HCT116 (cell line): Measurements from ENCODE around the gene GOLIM4. TPM values are rescaled to one million over a fixed set of nuclear protein-coding genes. Genes with fewer than 3 reads are reported as not detected.

Source experiments
- ATAC-seq: fragments of 200-7000 bp; cut with Tn5 transposase; 2 replicates; pipeline ENCODE4 v1.9.1; 2020; ENCODE audit warnings: mild to moderate bottlenecking, moderate library complexity
- BruUV-seq: library from RNA; stranded (reverse); fragments of 400-500 nt; replicated peaks from 2 replicates; lab custom pipeline; 2021; lab: Mats Ljungman, UMichigan
- CTCF ChIA-PET: fragments of 300-600 bp; sonication (Branson Sonifier 250); formaldehyde crosslinking; loops from one replicate; lab custom pipeline; 2021; ENCODE audit warnings: antibody characterized with exemption; lab: Charles Lee
- POLR2A ChIA-PET: fragments of 300-600, 350-600 bp; sonication (Branson Sonifier 250); formaldehyde crosslinking; loops from one replicate; lab custom pipeline; 2021; ENCODE audit warnings: antibody characterized with exemption; lab: Charles Lee
- RAD21 ChIA-PET, 2 experiments: fragments of 300-600 bp; sonication (Branson Sonifier 250); formaldehyde crosslinking; loops; one replicate each; lab custom pipeline; 2023; ENCODE audit warnings: low total read pairs in 2 of 2; ENCODE audit not compliant: uncharacterized antibody in 2 of 2, unreplicated experiment in 2 of 2, low non-redundant PET in 1 of 2; lab: Charles Lee
- DNase-seq: peaks from one replicate; pipeline ENCODE4 v3.0.0-alpha.2; 2010; ENCODE audit warnings: low read depth, low spot score
- H2AFZ ChIP-seq: fragments of 200-600 bp; shearing (Covaris generic), sonication (generic); 2 replicates; pipeline ENCODE4 v1.6.1; 2017; ENCODE audit warnings: low read depth, mixed run types, mixed read lengths, antibody characterized with exemption, low read length; ENCODE audit not compliant: poor library complexity, severe bottlenecking
- H3K27ac ChIP-seq: 2 replicates; pipeline ENCODE4 v1.5.1; 2012; ENCODE audit warnings: low read depth, low read length
- H3K27me3 ChIP-seq: fragments of 200-600 bp; sonication (generic); 2 replicates; pipeline ENCODE4 v1.6.1; 2016; ENCODE audit warnings: mixed run types, low read length, mixed read lengths; ENCODE audit not compliant: insufficient read depth
- H3K36me3 ChIP-seq, 2 experiments: fragments of 200-500 bp in 1 of 2; fragments of 200-600 bp in 1 of 2; sonication (Bioruptor generic) in 1 of 2; sonication (generic) in 1 of 2; 2 replicates each; pipeline versions ENCODE4 v1.5.1 to v1.6.1; 2014 to 2016; ENCODE audit warnings: low read length in 2 of 2, inconsistent platforms in 1 of 2, mixed read lengths in 1 of 2, mixed run types in 1 of 2; ENCODE audit not compliant: insufficient read depth in 2 of 2, control insufficient read depth in 1 of 2
- H3K4me1 ChIP-seq, 2 experiments: fragments of 200-600 bp in 1 of 2; sonication (generic) in 1 of 2; 2 replicates each; pipeline versions ENCODE4 v1.5.1 to v1.6.1; 2012 to 2017; ENCODE audit warnings: low read length in 2 of 2, inconsistent platforms in 1 of 2, mild to moderate bottlenecking in 1 of 2, mixed read lengths in 1 of 2, mixed run types in 1 of 2, moderate library complexity in 1 of 2; ENCODE audit not compliant: insufficient read depth in 2 of 2, control insufficient read depth in 1 of 2
- H3K4me2 ChIP-seq: fragments of 200-600 bp; sonication (generic); 2 replicates; pipeline ENCODE4 v1.6.1; 2017; ENCODE audit warnings: mixed run types, low read length, mixed read lengths
- H3K4me3 ChIP-seq, 2 experiments: fragments of 200-600 bp in 1 of 2; sonication (generic) in 1 of 2; replicated peaks in 1 of 2; 2 replicates each; pipeline ENCODE4 v1.5.1; 2011 to 2016; ENCODE audit warnings: low read length in 2 of 2, control low read depth in 1 of 2, low read depth in 1 of 2, mild to moderate bottlenecking in 1 of 2, mixed read lengths in 1 of 2, mixed run types in 1 of 2
- H3K79me2 ChIP-seq: fragments of 200-600 bp; sonication (generic); 2 replicates; pipeline ENCODE4 v1.6.1; 2017; ENCODE audit warnings: mild to moderate bottlenecking, mixed run types, low read length, moderate library complexity, mixed read lengths; ENCODE audit not compliant: insufficient read depth
- H3K9ac ChIP-seq: fragments of 200-600 bp; sonication (generic); 2 replicates; pipeline ENCODE4 v1.6.1; 2016; ENCODE audit warnings: low read length, mixed read lengths
- H3K9me2 ChIP-seq: fragments of 200-600 bp; sonication (generic), shearing (Covaris generic); 2 replicates; pipeline ENCODE4 v1.6.1; 2017; ENCODE audit warnings: mixed run types, mild to moderate bottlenecking, moderate library complexity; ENCODE audit not compliant: insufficient read depth
- H3K9me3 ChIP-seq, 2 experiments: fragments of 200-500 bp in 1 of 2; fragments of 200-600 bp in 1 of 2; sonication (Bioruptor generic) in 1 of 2; sonication (generic) in 1 of 2; 2 replicates each; pipeline ENCODE4 v1.6.1; 2014 to 2017; ENCODE audit warnings: low read length in 2 of 2, mixed read lengths in 2 of 2, inconsistent platforms in 1 of 2, low read depth in 1 of 2, mild to moderate bottlenecking in 1 of 2, mixed run types in 1 of 2, moderate library complexity in 1 of 2; ENCODE audit not compliant: control insufficient read depth in 1 of 2, insufficient read depth in 1 of 2
- H4K20me1 ChIP-seq: fragments of 200-600 bp; sonication (generic), shearing (Covaris generic); 2 replicates; pipeline ENCODE4 v1.6.1; 2017; ENCODE audit warnings: mixed run types, mild to moderate bottlenecking, moderate library complexity; ENCODE audit not compliant: insufficient read depth
- CBX3 ChIP-seq: IDR thresholded peaks from 2 replicates; pipeline ENCODE4 v1.6.1; 2012; ENCODE audit warnings: low read depth
- EGR1 ChIP-seq: IDR thresholded peaks from 2 replicates; pipeline ENCODE4 v1.6.1; 2012; ENCODE audit warnings: low read depth
- EZH2 ChIP-seq: fragments of 200-600 bp; sonication (generic); IDR thresholded peaks from 2 replicates; pipeline ENCODE4 v1.6.1; 2017; ENCODE audit warnings: antibody characterized with exemption, mixed run types
- FOSL1 ChIP-seq: IDR thresholded peaks from 2 replicates; pipeline ENCODE4 v1.6.1; 2012; ENCODE audit warnings: low read depth
- JUND ChIP-seq: IDR thresholded peaks from 2 replicates; pipeline ENCODE4 v1.6.1; 2012
- POLR2A ChIP-seq: IDR thresholded peaks from 2 replicates; pipeline ENCODE4 v1.7.0; 2011; ENCODE audit warnings: borderline replicate concordance; ENCODE audit not compliant: insufficient read depth, insufficient read length; ENCODE audit errors: extremely low read depth
- SIN3A ChIP-seq: IDR thresholded peaks from 2 replicates; pipeline ENCODE4 v1.6.1; 2012; ENCODE audit warnings: low read depth
- SP1 ChIP-seq: IDR thresholded peaks from 2 replicates; pipeline ENCODE4 v1.6.1; 2012; ENCODE audit warnings: low read depth
- ZFX ChIP-seq: fragments of 450-650 bp; IDR thresholded peaks from 2 replicates; pipeline ENCODE4 v1.6.1; 2017
- ZNF274 ChIP-seq: fragments of 200-500 bp; sonication (Bioruptor generic); IDR thresholded peaks from 2 replicates; pipeline ENCODE4 v1.6.1; 2014; ENCODE audit warnings: mild to moderate bottlenecking, low read depth, low read length, inconsistent platforms
- intact Hi-C: fragments of 100-400 bp; cut with micrococcal nuclease; formaldehyde crosslinking; loops from 2 replicates; pipeline ENCODE4 v1.10.0; 2022
- total RNA-seq: library from RNA; stranded (reverse); gene quantifications from one replicate; pipeline ENCODE4 v1.2.1, GENCODE V29; 2021; ENCODE audit not compliant: unreplicated experiment
- TF ChIP-seq, protein P1 (sequence below): IDR thresholded peaks from 2 replicates; pipeline ENCODE4 v1.6.1; 2011; ENCODE audit warnings: mild to moderate bottlenecking, low read length, moderate library complexity; ENCODE audit not compliant: insufficient replicate concordance; ENCODE audit errors: extremely low read depth
- TF ChIP-seq, protein P2 (sequence below): IDR thresholded peaks from 2 replicates; pipeline ENCODE4 v1.6.1; 2012

Gene GOLIM4
- total RNA-seq, 1 experiment from 2014 or later, result 10.6 TPM

DNA sequence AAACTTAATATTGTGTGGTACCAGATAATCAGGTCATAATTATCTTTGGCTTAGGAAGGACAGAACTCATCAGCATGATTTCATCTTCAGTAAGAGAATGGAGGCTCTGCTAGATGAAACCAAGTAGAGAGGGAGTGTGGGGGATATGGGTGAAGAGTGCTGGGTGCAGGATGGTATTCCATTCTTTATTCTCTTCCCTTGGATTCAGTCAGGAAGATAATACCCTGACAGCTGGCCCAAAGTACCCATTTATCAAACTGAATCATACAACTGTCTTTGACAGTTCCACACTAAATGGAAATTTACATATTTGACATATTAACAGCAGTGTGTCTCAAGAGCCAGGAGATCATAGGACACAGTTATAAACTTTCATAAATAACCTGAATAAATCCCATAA lies 44.7 kb downstream of the GOLIM4 start:
- intact Hi-C loops, result no loop called here
- no peak overlapping the region for H2AFZ ChIP-seq
- H3K9ac ChIP-seq, result no peak overlapping the region
- H4K20me1 ChIP-seq, result no peaks in the 10 kb centered on the region
- ChIA-PET CTCF (no interaction called here), POLR2A (no interaction called here), RAD21 (no interaction called here)
- ATAC-seq (no peak), DNase-seq (no peak)
- TF ChIP-seq SIN3A, result no peak
- no peak for TF ChIP-seq CBX3
- no peak for TF ChIP-seq ZNF274
- no peak for TF ChIP-seq FOSL1
- no peak for TF ChIP-seq POLR2A
- TF ChIP-seq, protein P1, sequence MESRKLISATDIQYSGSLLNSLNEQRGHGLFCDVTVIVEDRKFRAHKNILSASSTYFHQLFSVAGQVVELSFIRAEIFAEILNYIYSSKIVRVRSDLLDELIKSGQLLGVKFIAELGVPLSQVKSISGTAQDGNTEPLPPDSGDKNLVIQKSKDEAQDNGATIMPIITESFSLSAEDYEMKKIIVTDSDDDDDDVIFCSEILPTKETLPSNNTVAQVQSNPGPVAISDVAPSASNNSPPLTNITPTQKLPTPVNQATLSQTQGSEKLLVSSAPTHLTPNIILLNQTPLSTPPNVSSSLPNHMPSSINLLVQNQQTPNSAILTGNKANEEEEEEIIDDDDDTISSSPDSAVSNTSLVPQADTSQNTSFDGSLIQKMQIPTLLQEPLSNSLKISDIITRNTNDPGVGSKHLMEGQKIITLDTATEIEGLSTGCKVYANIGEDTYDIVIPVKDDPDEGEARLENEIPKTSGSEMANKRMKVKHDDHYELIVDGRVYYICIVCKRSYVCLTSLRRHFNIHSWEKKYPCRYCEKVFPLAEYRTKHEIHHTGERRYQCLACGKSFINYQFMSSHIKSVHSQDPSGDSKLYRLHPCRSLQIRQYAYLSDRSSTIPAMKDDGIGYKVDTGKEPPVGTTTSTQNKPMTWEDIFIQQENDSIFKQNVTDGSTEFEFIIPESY, result no peak
- TF ChIP-seq EGR1, result no peak
- TF ChIP-seq, protein P2, sequence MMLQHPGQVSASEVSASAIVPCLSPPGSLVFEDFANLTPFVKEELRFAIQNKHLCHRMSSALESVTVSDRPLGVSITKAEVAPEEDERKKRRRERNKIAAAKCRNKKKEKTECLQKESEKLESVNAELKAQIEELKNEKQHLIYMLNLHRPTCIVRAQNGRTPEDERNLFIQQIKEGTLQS, result no peak
- no peaks in the 10 kb centered on the region for H3K79me2 ChIP-seq
- H3K9me3 ChIP-seq, result no peaks in the 10 kb centered on the region
- no TSS peak for BruUV-seq
- no peaks in the 10 kb centered on the region for H3K9me2 ChIP-seq
- no peak overlapping the region for H3K27ac ChIP-seq
- no peaks in the 10 kb centered on the region for H3K4me1 ChIP-seq
- H3K4me2 ChIP-seq, result no peak overlapping the region
- H3K4me3 ChIP-seq, result no peak overlapping the region
- H3K27me3 ChIP-seq, result no peaks in the 10 kb centered on the region
- no peaks in the 10 kb centered on the region for H3K36me3 ChIP-seq

DNA sequence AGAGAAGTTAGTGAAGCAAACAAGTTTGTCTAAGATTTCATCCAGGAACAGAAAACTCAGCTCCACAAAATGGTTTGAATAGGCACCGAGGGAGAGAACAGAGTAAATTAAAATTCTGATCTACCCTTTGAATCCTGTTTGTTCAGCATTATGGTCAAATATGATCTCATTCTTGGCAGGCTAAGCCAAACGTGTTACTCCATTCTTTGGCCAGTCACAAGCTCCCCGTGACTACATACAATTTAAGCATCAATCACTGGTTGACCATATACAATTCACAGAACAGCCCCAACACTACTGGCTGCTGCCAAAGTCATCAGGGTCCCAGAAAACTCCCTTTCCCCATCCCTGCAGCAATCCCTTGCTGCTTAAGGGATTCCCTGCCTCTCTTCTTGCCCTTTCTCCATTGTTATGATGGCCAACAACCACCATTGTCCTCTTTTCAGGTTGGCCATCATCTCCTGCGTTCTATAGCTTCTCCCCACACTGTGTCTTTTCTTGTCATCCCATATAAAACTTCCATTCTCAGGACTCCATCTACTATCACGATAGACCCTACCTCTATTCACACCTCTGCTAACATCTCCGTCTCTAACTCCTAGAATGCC lies 46.3 kb downstream of the GOLIM4 start:
- POLR2A ChIA-PET, result no interaction called here
- no peak overlapping the region for H3K27ac ChIP-seq
- BruUV-seq, result no TSS peak
- H3K79me2 ChIP-seq, result no peaks in the 10 kb centered on the region
- no peaks in the 10 kb centered on the region for H4K20me1 ChIP-seq
- H2AFZ ChIP-seq, result no peak overlapping the region
- ATAC-seq, result no peak
- CTCF ChIA-PET, result interaction anchor here (1.2 to 1.4 kb wide), 2 partner anchors 116 to 117 kb away, joined by 3 to 6 read pairs; no protein-coding TSS in a partner anchor
- TF ChIP-seq POLR2A, result no peak
- TF ChIP-seq JUND, result no peak
- TF ChIP-seq SP1, result no peak
- TF ChIP-seq ZNF274, result no peak
- TF ChIP-seq SIN3A, result no peak
- no peak for TF ChIP-seq EZH2
- no peak for TF ChIP-seq ZFX
- TF ChIP-seq FOSL1, result no peak
- DNase-seq, result no peak
- intact Hi-C loops, result loop anchor here (5.0 kb wide), 1 partner anchor 568 kb away; no protein-coding TSS in a partner anchor
- RAD21 ChIA-PET, result no interaction called here
- no peak overlapping the region for H3K4me2 ChIP-seq
- no peaks in the 10 kb centered on the region for H3K36me3 ChIP-seq
- H3K9me2 ChIP-seq, result no peaks in the 10 kb centered on the region
- no peaks in the 10 kb centered on the region for H3K27me3 ChIP-seq
- no peak overlapping the region for H3K4me3 ChIP-seq
- H3K4me1 ChIP-seq, result no peaks in the 10 kb centered on the region
- H3K9me3 ChIP-seq, result no peaks in the 10 kb centered on the region
- H3K9ac ChIP-seq, result no peak overlapping the region
